Testis (tissue), 3 donors: ENCODE measurements around the gene CLGN. TPM values are rescaled to one million over a fixed set of nuclear protein-coding genes. Genes with fewer than 3 reads are reported as not detected.
"Not testable (repeated sequence)": the region's sequence is repeated elsewhere in the genome, so short reads cannot be mapped to it uniquely, and the experiment has no call there.

Experiments used
- DNase-seq: peaks from one replicate; pipeline ENCODE4 v3.0.0-alpha.2; 2019
- H3K27ac ChIP-seq, 2 donors: fragments of 200-600 bp; sonication (generic); one replicate each; pipeline ENCODE4 v1.5.1; 2019
- H3K27me3 ChIP-seq: fragments of 200-600 bp; sonication (generic); one replicate; pipeline ENCODE4 v1.5.1; 2019
- H3K36me3 ChIP-seq: fragments of 200-600 bp; sonication (generic); one replicate; pipeline ENCODE4 v1.5.1; 2017; ENCODE audit warnings: low read depth; ENCODE audit errors: missing control alignments
- H3K4me1 ChIP-seq: fragments of 200-600 bp; sonication (generic); one replicate; pipeline ENCODE4 v1.5.1; 2019
- H3K4me3 ChIP-seq, 2 donors: fragments of 200-600 bp; sonication (generic); one replicate each; pipeline ENCODE4 v1.5.1; 2017 to 2019
- H3K9me3 ChIP-seq: fragments of 200-600 bp; sonication (generic); one replicate; pipeline ENCODE4 v1.5.1; 2017
- CTCF ChIP-seq, 3 experiments: fragments of 450-650 bp in 2 of 3; fragments of 200-600 bp in 1 of 3; sonication (generic) in 1 of 3; IDR thresholded peaks; one replicate each; pipeline ENCODE4 v1.5.1; 2016 to 2019; ENCODE audit warnings: antibody characterized with exemption in 3 of 3, mild to moderate bottlenecking in 2 of 3, moderate library complexity in 1 of 3
- POLR2A ChIP-seq: fragments of 450-650 bp; IDR thresholded peaks from one replicate; pipeline ENCODE4 v1.6.1; 2017; ENCODE audit warnings: antibody characterized with exemption, mild to moderate bottlenecking, moderate library complexity
- WGBS, 2 donors: methylation state at CpG; one replicate each; pipeline ENCODE4 v1.1.5; 2018; 5-methylcytosine and 5-hydroxymethylcytosine counted together
- intact Hi-C: fragments of 100-400 bp; cut with DNase I; formaldehyde crosslinking; loops from one replicate; pipeline ENCODE4 v1.15.1; 2023; ENCODE audit warnings: low total_unique reads
- polyA plus RNA-seq: library from polyadenylated mRNA; stranded (reverse); fragments of 350-450 nt; fragmentation: Illumina TruSeq; extraction: RNeasy Lipid Tissue Mini Kit (QIAGEN cat#74804); gene quantifications from one replicate; pipeline ENCODE4 v1.2.3, GENCODE V29; 2014; ENCODE audit warnings: low read depth, low replicate concordance; ENCODE audit not compliant: insufficient read depth
- total RNA-seq, 2 donors: library from RNA; depleted of rRNA; stranded (reverse); fragments of >200 nt; gene quantifications; one replicate each; pipeline ENCODE4 v1.2.3, GENCODE V29; 2016

The CLGN gene
- total and polyA plus RNA-seq, 3 donors from 2014 or later: 26.9 to 75.6 (median 37.0) TPM

DNA sequence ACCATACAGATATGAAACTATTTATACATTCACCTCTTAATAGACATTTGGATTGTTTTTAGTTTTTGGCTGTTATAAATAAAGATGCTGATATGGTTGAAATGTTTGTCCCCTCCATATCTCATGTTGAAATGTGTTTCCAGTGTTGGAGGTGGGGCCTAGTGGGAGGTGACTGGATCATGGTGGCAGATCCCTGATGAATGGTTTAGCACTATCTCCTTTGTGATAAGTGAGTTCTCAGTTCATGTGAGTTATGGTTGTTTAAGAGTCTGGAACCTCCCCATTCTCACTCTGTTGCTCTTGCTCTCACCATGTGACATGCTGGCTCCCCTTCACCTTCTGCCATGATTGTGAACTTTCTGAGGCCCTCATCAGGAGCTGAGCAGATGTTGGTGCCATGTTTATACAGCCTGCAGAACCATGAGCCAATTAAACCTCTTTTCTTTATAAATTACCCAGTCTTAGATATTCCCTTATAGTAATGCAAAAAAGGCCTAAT lies 12.2 kb upstream of the CLGN start:
- no peak for TF ChIP-seq POLR2A
- no peak for TF ChIP-seq CTCF (IDR thresholded peaks at IDR 0.05)
- intact Hi-C loops: no loop called here
- Histone ChIP-seq H3K36me3 (no peaks in the 10 kb centered on the region), H3K9me3 (no peaks in the 10 kb centered on the region), H3K4me1 (no peaks in the 10 kb centered on the region), H3K4me3 (no peak overlapping the region), H3K27me3 (no peaks in the 10 kb centered on the region), H3K27ac (no peak overlapping the region)
- no peak for DNase-seq

DNA sequence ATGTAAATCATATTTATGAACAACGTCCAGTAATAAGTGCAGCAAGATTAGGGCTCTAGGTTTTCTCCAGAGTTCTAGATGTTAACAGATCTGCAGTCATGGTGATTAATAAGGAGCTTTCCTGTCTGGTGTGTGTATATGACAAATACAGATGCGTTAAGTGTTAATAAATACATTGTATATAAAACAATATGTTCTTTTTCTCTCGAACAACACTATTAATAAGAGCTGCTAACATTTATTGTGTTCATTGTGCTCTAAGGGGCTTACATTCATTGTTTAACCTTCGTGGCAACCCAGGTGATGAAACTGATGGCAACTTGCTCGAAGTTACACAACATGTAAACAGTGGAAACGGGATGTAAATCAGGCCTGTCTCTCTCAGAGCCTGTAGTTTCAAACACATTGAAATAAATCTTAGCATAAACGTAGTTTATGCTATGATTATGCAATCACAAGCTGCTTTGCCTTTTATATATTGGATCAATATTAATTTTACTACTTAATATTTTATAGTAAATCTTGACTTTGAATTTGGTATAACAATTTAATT lies 547 bp upstream of the CLGN start:
- H3K27me3 ChIP-seq: no peaks in the 10 kb centered on the region
- intact Hi-C loops: no loop called here
- H3K4me3 ChIP-seq: peak overlapping the region; percentile 60 to 66
- TF ChIP-seq POLR2A: no peak
- TF ChIP-seq CTCF (IDR thresholded peaks at IDR 0.05): no peak
- H3K9me3 ChIP-seq: no peaks in the 10 kb centered on the region
- no peak for DNase-seq
- H3K36me3 ChIP-seq: no peaks in the 10 kb centered on the region
- H3K4me1 ChIP-seq: no peaks in the 10 kb centered on the region
- WGBS, 2 donors: 36 to 47% methylated on average over 7 of the region's 7 CpGs
- H3K27ac ChIP-seq: no peak overlapping the region

DNA sequence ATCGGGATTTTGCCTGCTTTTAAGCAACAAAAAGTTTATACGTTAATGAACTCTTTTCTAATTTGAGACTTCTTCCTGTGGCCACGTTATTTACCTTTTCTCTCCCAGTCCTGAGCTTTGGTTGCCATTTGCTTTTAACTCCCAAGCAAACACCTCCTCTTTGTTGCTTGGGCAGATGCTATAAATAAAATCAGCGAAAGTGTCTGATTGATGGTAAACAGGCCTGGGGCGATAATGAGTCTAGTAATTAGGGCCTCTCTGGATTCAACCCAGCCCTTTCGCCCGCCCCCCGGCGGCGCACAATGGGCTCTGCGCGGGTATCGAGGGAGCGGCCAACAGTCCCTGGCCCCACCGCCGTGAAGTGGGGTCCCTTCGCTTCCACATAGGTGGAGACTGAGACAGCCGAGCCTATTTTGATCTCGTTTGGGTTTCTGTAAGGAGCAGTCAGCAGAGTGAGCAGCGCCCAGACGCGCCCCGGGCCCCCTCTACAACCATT lies 790 bp downstream of the CLGN start:
- no peaks in the 10 kb centered on the region for H3K9me3 ChIP-seq
- peak; percentile 27 for DNase-seq
- 4 to 24% methylated on average over 5 to 23 of the region's 23 CpGs for WGBS, 2 donors
- intact Hi-C loops: no loop called here
- H3K27ac ChIP-seq: no peak overlapping the region
- H3K36me3 ChIP-seq: no peaks in the 10 kb centered on the region
- peak overlapping the region; percentile 60 to 66 for H3K4me3 ChIP-seq
- H3K27me3 ChIP-seq: no peaks in the 10 kb centered on the region
- no peaks in the 10 kb centered on the region for H3K4me1 ChIP-seq
- TF ChIP-seq POLR2A: no peak
- no peak for TF ChIP-seq CTCF (IDR thresholded peaks at IDR 0.05)

GRCh38 chr4:140423106-140423505 lies 4.3 kb downstream of the CLGN start:
- intact Hi-C loops: no loop called here

DNA sequence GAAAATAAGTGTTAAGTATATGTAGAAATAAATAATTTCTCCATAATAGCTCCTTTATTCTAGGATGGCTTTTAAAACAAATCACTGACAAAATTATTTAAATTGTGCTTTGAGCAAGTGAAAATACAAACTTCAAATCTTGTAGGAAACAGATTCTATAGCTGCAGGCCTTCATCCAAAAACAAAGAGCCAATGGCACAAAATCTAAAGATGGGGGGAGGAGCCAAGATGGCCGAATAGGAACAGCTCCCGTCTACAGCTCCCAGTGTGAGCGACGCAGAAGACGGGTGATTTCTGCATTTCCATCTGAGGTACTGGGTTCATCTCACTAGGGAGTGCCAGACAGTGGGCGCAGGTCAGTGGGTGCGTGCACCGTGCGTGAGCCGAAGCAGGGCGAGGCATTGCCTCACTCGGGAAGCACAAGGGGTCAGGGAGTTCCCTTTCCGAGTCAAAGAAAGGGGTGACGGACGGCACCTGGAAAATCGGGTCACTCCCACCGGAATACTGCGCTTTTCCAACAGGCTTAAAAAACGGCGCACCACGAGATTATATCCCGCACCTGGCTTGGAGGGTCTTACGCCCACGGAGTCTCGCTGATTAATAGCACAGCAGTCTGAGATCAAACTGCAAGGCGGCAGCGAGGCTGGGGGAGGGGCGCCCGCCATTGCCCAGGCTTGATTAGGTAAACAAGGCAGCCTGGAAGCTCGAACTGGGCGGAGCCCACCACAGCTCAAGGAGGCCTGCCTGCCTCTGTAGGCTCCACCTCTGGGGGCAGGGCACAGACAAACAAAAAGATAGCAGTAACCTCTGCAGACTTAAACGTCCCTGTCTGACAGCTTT lies 14.1 kb downstream of the CLGN start:
- 83 to 94% methylated on average over 28 to 31 of the region's 32 CpGs for WGBS, 2 donors
- H3K4me1 ChIP-seq, intact Hi-C loops, H3K27me3 ChIP-seq, DNase-seq, H3K36me3 ChIP-seq, H3K4me3 ChIP-seq, H3K27ac ChIP-seq, H3K9me3 ChIP-seq: not testable (repeated sequence)

More at GRCh38 chr4:140423106-140423505, 4.3 kb downstream of the CLGN start:
- H3K27me3 ChIP-seq: no peaks in the 10 kb centered on the region
- H3K9me3 ChIP-seq: no peaks in the 10 kb centered on the region
- DNase-seq: no peak
- H3K27ac ChIP-seq: no peak overlapping the region
- no peaks in the 10 kb centered on the region for H3K4me1 ChIP-seq
- H3K4me3 ChIP-seq: no peak overlapping the region
- H3K36me3 ChIP-seq: no peaks in the 10 kb centered on the region
- TF ChIP-seq POLR2A (no peak), CTCF (IDR thresholded peaks at IDR 0.05) (no peak)
